ENCODE measurements around the gene FBXL12.
"Not testable (repeated sequence)": the region's sequence is repeated elsewhere in the genome, so short reads cannot be mapped to it uniquely, and the experiment has no call there.

Gene FBXL12

GRCh38 chr19:9836021-9836420 is 17.1 kb upstream of the FBXL12 start:
- no peak for DNase-seq

- DNase-seq: no peak
Measured at GRCh38 chr19:9835507-9835949, 16.6 kb upstream of the FBXL12 start.

- DNase-seq: peak; percentile 99
Measured at GRCh38 chr19:9834726-9835506, 16.0 kb upstream of the FBXL12 start, which contains the start of gene PIN1. PIN1 (plus strand) TSS chr19:9835318; CDS start chr19:9835345, 27 bp downstream.

GRCh38 chr19:9834307-9834725 is 15.4 kb upstream of the FBXL12 start:
- no peak for DNase-seq

GRCh38 chr19:9828551-9829063 is 9.7 kb upstream of the FBXL12 start:
- DNase-seq: no peak

- peak; percentile 87 to 91 for DNase-seq
Measured at GRCh38 chr19:9827289-9828238, 8.7 kb upstream of the FBXL12 start, which contains the start of gene UBL5. UBL5 (plus strand) TSS chr19:9827918; CDS start chr19:9828338, 420 bp downstream.

- DNase-seq: no peak
Measured at GRCh38 chr19:9823816-9824215, 4.9 kb upstream of the FBXL12 start.

- not testable (repeated sequence) for DNase-seq
Measured at GRCh38 chr19:9820034-9820433, 1.2 kb upstream of the FBXL12 start.

- DNase-seq: no peak
Measured at GRCh38 chr19:9819596-9819909, 674 bp upstream of the FBXL12 start.

GRCh38 chr19:9818175-9818733 is 625 bp downstream of the FBXL12 start:
- peak in 1 of 2 experiments; percentile 17 for DNase-seq

GRCh38 chr19:9811139-9811538 is 7.7 kb downstream of the FBXL12 start:
- DNase-seq: no peak

- DNase-seq: no peak
Measured at GRCh38 chr19:9808855-9809824, 9.7 kb downstream of the FBXL12 start.

- DNase-seq: no peak
Measured at GRCh38 chr19:9806803-9807202, 12.1 kb downstream of the FBXL12 start.

- no peak for DNase-seq
Measured at GRCh38 chr19:9801976-9802375, 16.9 kb downstream of the FBXL12 start.

- DNase-seq: no peak
Measured at GRCh38 chr19:9799162-9799561, 19.7 kb downstream of the FBXL12 start.

GRCh38 chr19:9797871-9798270 is 21.0 kb downstream of the FBXL12 start:
- DNase-seq: no peak

GRCh38 chr19:9796113-9796773 is 22.6 kb downstream of the FBXL12 start:
- DNase-seq: peak; percentile 84 to 89

GRCh38 chr19:9793071-9793591 is 25.7 kb downstream of the FBXL12 start:
- peak; percentile 60 to 66 for DNase-seq

- DNase-seq: peak; percentile 87 to 92
Measured at GRCh38 chr19:9792206-9793070, 26.4 kb downstream of the FBXL12 start.
